Measurements from ENCODE around the gene ZRANB1.

DNA sequence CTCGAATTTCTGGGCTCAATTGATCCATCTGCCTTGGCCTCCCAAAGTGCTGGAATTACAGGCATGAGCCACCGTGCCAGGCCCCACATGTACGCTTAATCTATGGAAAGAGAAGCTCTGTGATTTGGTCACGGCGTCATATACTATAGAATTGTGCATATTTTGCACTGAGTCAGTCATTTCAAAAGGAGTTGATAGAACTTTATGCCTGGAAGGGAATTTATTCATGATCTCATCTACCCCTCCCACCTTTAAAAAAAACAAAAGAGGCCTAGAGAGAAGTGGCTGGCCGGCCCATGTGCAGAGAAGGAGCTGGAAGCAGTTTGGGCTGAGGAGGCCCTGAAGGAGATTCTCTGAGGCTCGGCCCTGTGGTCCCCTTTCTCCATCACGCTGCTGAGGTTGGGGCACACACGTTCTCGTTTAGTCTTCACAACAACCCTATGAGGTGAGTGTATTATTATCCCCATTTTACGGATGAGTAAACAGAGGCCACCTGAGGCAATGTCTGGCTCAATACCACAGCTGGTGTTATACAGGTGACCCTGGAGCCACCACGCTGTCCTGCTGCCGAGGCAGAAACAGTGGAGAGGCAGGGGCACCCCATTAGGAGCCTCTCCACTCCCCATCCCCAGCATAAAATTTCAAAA, 47.2 kb upstream of the ZRANB1 start:
- TF ChIP-seq, protein P1, sequence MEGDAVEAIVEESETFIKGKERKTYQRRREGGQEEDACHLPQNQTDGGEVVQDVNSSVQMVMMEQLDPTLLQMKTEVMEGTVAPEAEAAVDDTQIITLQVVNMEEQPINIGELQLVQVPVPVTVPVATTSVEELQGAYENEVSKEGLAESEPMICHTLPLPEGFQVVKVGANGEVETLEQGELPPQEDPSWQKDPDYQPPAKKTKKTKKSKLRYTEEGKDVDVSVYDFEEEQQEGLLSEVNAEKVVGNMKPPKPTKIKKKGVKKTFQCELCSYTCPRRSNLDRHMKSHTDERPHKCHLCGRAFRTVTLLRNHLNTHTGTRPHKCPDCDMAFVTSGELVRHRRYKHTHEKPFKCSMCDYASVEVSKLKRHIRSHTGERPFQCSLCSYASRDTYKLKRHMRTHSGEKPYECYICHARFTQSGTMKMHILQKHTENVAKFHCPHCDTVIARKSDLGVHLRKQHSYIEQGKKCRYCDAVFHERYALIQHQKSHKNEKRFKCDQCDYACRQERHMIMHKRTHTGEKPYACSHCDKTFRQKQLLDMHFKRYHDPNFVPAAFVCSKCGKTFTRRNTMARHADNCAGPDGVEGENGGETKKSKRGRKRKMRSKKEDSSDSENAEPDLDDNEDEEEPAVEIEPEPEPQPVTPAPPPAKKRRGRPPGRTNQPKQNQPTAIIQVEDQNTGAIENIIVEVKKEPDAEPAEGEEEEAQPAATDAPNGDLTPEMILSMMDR (IDR thresholded peaks at IDR 0.05) = no peak
- TF ChIP-seq POLR2A (IDR thresholded peaks at IDR 0.05) = no peak
- TF ChIP-seq POLR2AphosphoS5 (IDR thresholded peaks at IDR 0.05) = no peak

Measured in prostate gland (tissue), 2 donors.